Mesenchymal stem cell (in vitro differentiated cells and primary cell): Measurements from ENCODE around the gene PARD3.

Experiments used
- DNase-seq: peaks from one replicate; pipeline ENCODE4 v3.0.0-alpha.2; 2013
- H2AFZ ChIP-seq: one replicate; pipeline ENCODE4 v1.6.1; 2013; ENCODE audit warnings: low read depth, mild to moderate bottlenecking, control low read depth, inconsistent platforms, low read length, moderate library complexity
- H2AK5ac ChIP-seq: 2 replicates; pipeline ENCODE4 v1.6.1; 2013; ENCODE audit warnings: low read length, moderate library complexity, mild to moderate bottlenecking, inconsistent platforms; ENCODE audit not compliant: severe bottlenecking
- H2BK120ac ChIP-seq: one replicate; pipeline ENCODE4 v1.6.1; 2013; ENCODE audit warnings: low read depth, mild to moderate bottlenecking, inconsistent platforms, low read length, moderate library complexity
- H2BK12ac ChIP-seq, 2 experiments: one replicate each; pipeline ENCODE4 v1.6.1; 2013; ENCODE audit warnings: inconsistent platforms in 2 of 2, low read length in 2 of 2, mild to moderate bottlenecking in 2 of 2, moderate library complexity in 2 of 2, control low read depth in 1 of 2
- H2BK15ac ChIP-seq: one replicate; pipeline ENCODE4 v1.6.1; 2013; ENCODE audit warnings: mild to moderate bottlenecking, low read depth, inconsistent platforms; ENCODE audit not compliant: poor library complexity, severe bottlenecking
- H2BK5ac ChIP-seq: 2 replicates; pipeline ENCODE4 v1.6.1; 2013; ENCODE audit warnings: low read depth, mild to moderate bottlenecking, low read length, control low read depth, inconsistent platforms; ENCODE audit not compliant: poor library complexity, severe bottlenecking
- H3K14ac ChIP-seq, 2 experiments: one replicate each; pipeline ENCODE4 v1.6.1; 2013; ENCODE audit warnings: inconsistent platforms in 2 of 2, low read length in 2 of 2, control low read depth in 1 of 2, mild to moderate bottlenecking in 1 of 2, moderate library complexity in 1 of 2
- H3K18ac ChIP-seq, 2 experiments: one replicate each; pipeline ENCODE4 v1.6.1; 2013; ENCODE audit warnings: inconsistent platforms in 2 of 2, low read length in 2 of 2, control low read depth in 1 of 2, low read depth in 1 of 2, mild to moderate bottlenecking in 1 of 2
- H3K23ac ChIP-seq, 2 experiments: one replicate each; pipeline ENCODE4 v1.6.1; 2013; ENCODE audit warnings: inconsistent platforms in 2 of 2, low read length in 2 of 2, mild to moderate bottlenecking in 2 of 2, moderate library complexity in 2 of 2, control low read depth in 1 of 2
- H3K27ac ChIP-seq: 2 replicates; pipeline ENCODE4 v1.5.1; 2013; ENCODE audit warnings: mild to moderate bottlenecking, moderate library complexity, low read length, control low read depth, inconsistent platforms; ENCODE audit not compliant: poor library complexity, severe bottlenecking
- H3K27me3 ChIP-seq, 2 experiments: 2 replicates each; pipeline versions ENCODE4 v1.6.1 to v1.7.0; 2013; ENCODE audit warnings: low read length in 2 of 2, mild to moderate bottlenecking in 2 of 2, moderate library complexity in 2 of 2, control low read depth in 1 of 2, inconsistent platforms in 1 of 2; ENCODE audit not compliant: control insufficient read depth in 1 of 2, insufficient read depth in 1 of 2
- H3K36me3 ChIP-seq, 2 experiments: 2 replicates each; pipeline versions ENCODE4 v1.6.1 to v1.7.0; 2013; ENCODE audit warnings: low read length in 2 of 2, control low read depth in 1 of 2, inconsistent platforms in 1 of 2, low read depth in 1 of 2, mild to moderate bottlenecking in 1 of 2; ENCODE audit not compliant: insufficient read depth in 2 of 2, control insufficient read depth in 1 of 2
- H3K4ac ChIP-seq, 2 experiments: one replicate each; pipeline ENCODE4 v1.6.1; 2013; ENCODE audit warnings: inconsistent platforms in 2 of 2, low read length in 2 of 2, mild to moderate bottlenecking in 2 of 2, moderate library complexity in 2 of 2, control low read depth in 1 of 2, low read depth in 1 of 2
- H3K4me1 ChIP-seq: 2 replicates; pipeline ENCODE4 v1.6.1; 2013; ENCODE audit warnings: low read depth, low read length, control low read depth; ENCODE audit not compliant: control insufficient read depth, insufficient read depth
- H3K4me2 ChIP-seq: 2 replicates; pipeline ENCODE4 v1.6.1; 2013; ENCODE audit warnings: low read length, mild to moderate bottlenecking, inconsistent platforms; ENCODE audit not compliant: poor library complexity, severe bottlenecking
- H3K4me3 ChIP-seq, 2 experiments: 2 replicates each; pipeline versions ENCODE4 v1.5.1 to v1.7.0; 2013; ENCODE audit warnings: low read length in 2 of 2, mild to moderate bottlenecking in 2 of 2, control low read depth in 1 of 2, low read depth in 1 of 2; ENCODE audit not compliant: insufficient read depth in 1 of 2
- H3K79me1 ChIP-seq: replicated peaks from 2 replicates; pipeline ENCODE4 v1.6.1; 2013; ENCODE audit warnings: mild to moderate bottlenecking, control low read depth, low read length, inconsistent platforms; ENCODE audit not compliant: poor library complexity, severe bottlenecking
- H3K9ac ChIP-seq: 2 replicates; pipeline ENCODE4 v1.7.0; 2013; ENCODE audit warnings: mild to moderate bottlenecking, low read length, moderate library complexity
- H3K9me3 ChIP-seq: 2 replicates; pipeline ENCODE4 v1.7.0; 2013; ENCODE audit warnings: mild to moderate bottlenecking, low read length; ENCODE audit not compliant: control insufficient read depth
- H4K8ac ChIP-seq: one replicate; pipeline ENCODE4 v1.6.1; 2013; ENCODE audit warnings: inconsistent platforms, mild to moderate bottlenecking, low read length, moderate library complexity
- H4K91ac ChIP-seq: one replicate; pipeline ENCODE4 v1.6.1; 2013; ENCODE audit warnings: mild to moderate bottlenecking, low read length, inconsistent platforms
- WGBS: methylation state at CpG from one replicate; pipeline ENCODE4 v1.1.7; 2013; ENCODE audit warnings: mixed read lengths; 5-methylcytosine and 5-hydroxymethylcytosine counted together

PARD3 gene

DNA sequence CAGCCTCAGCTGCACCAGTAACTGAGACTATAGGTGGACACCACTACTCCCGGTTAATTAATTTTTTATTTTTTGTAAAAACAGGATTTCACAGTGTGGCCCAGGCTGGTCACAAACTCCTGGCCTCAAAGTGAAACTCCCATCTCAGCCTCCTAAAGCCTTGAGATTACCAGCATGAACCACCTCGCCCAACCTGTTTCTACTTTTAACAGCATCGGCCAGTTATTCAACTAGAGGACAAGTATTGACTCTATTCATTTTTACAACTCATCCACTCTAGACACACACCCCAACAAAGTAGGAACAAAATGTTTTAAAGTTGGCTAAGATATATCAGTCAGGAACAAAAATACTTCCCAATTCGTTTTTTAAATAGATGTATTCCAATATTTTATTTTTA lies 334.8 kb downstream of the PARD3 start:
- Histone ChIP-seq H3K36me3 (no peaks in the 10 kb centered on the region), H3K23ac (no peak overlapping the region), H3K14ac (no peak overlapping the region), H4K91ac (no peak overlapping the region), H2BK5ac (no peak overlapping the region), H2BK120ac (no peak overlapping the region), H3K18ac (no peak overlapping the region), H3K27ac (no peak overlapping the region), H3K9me3 (no peaks in the 10 kb centered on the region), H3K27me3 (no peaks in the 10 kb centered on the region), H3K9ac (no peak overlapping the region), H3K4me3 (no peak overlapping the region), H2BK15ac (no peak overlapping the region), H3K4me1 (peaks cover 2% of the 10 kb centered on the region), H3K79me1 (peaks cover 37% of the 10 kb centered on the region), H2AFZ (no peak overlapping the region), H4K8ac (peak overlapping the region; percentile 3), H2BK12ac (no peak overlapping the region), H2AK5ac (no peak overlapping the region), H3K4me2 (no peak overlapping the region), H3K4ac (no peak overlapping the region)
- WGBS, result 100% methylated on average over 2 of the region's 4 CpGs
- no peak for DNase-seq

- H3K23ac ChIP-seq, result no peak overlapping the region
Observed at GRCh38 chr10:34479520-34480179, 335.4 kb downstream of the PARD3 start.

DNA sequence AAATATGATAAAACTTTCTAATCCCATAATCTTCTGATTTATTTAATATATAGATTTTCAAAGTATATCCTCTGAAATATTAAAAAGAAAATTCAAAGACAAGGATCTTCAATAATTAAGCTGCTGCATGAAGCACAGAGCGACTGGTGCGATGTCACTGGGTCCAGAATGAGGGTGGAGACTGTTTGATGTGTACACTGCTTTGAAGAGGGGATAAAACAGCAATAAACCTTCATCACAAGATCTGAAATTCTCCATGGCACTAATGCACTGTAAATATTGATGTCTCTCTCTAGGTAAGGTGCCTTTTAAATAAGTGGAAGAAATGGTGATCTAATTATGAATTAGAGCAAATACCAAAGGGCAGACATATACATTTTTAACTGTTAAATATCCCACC lies 337.8 kb downstream of the PARD3 start:
- no peak overlapping the region for H3K23ac ChIP-seq
- H3K9me3 ChIP-seq, result no peaks in the 10 kb centered on the region
- no peaks in the 10 kb centered on the region for H3K27me3 ChIP-seq
- H2BK5ac ChIP-seq, result no peak overlapping the region
- H3K9ac ChIP-seq, result no peak overlapping the region
- 100% methylated on average over 2 of the region's 2 CpGs for WGBS
- no peak for DNase-seq
- H3K4me1 ChIP-seq, result peaks cover 2% of the 10 kb centered on the region
- no peak overlapping the region for H3K14ac ChIP-seq
- no peak overlapping the region for H3K4ac ChIP-seq
- no peak overlapping the region for H4K91ac ChIP-seq
- no peak overlapping the region for H3K18ac ChIP-seq
- no peak overlapping the region for H2BK15ac ChIP-seq
- H3K4me2 ChIP-seq, result no peak overlapping the region
- H3K79me1 ChIP-seq, result peaks cover 35% of the 10 kb centered on the region
- no peak overlapping the region for H2BK12ac ChIP-seq
- H3K27ac ChIP-seq, result no peak overlapping the region
- no peak overlapping the region for H2AFZ ChIP-seq
- no peak overlapping the region for H2BK120ac ChIP-seq
- no peak overlapping the region for H3K4me3 ChIP-seq
- H3K36me3 ChIP-seq, result no peaks in the 10 kb centered on the region
- no peak overlapping the region for H2AK5ac ChIP-seq
- H4K8ac ChIP-seq, result no peak overlapping the region

More at GRCh38 chr10:34479520-34480179, 335.4 kb downstream of the PARD3 start:
- H2AFZ ChIP-seq, result no peak overlapping the region
- no peak overlapping the region for H2BK15ac ChIP-seq
- peaks cover 2% of the 10 kb centered on the region for H3K4me1 ChIP-seq
- no peak for DNase-seq
- no peak overlapping the region for H2BK120ac ChIP-seq
- no peak overlapping the region for H3K14ac ChIP-seq
- no peak overlapping the region for H3K9ac ChIP-seq
- no peak overlapping the region for H2AK5ac ChIP-seq
- no peak overlapping the region for H2BK12ac ChIP-seq
- H3K4me2 ChIP-seq, result no peak overlapping the region
- H3K36me3 ChIP-seq, result no peaks in the 10 kb centered on the region
- no peaks in the 10 kb centered on the region for H3K9me3 ChIP-seq
- H3K27ac ChIP-seq, result no peak overlapping the region
- no peak overlapping the region for H2BK5ac ChIP-seq
- no peak overlapping the region for H4K91ac ChIP-seq
- H3K4me3 ChIP-seq, result no peak overlapping the region
- 96% methylated on average over 7 of the region's 7 CpGs for WGBS
- no peaks in the 10 kb centered on the region for H3K27me3 ChIP-seq
- H3K79me1 ChIP-seq, result peaks cover 34% of the 10 kb centered on the region
- H3K4ac ChIP-seq, result no peak overlapping the region
- no peak overlapping the region for H3K18ac ChIP-seq
- H4K8ac ChIP-seq, result peak overlapping the region; percentile 3

- Histone ChIP-seq H2AK5ac (no peak overlapping the region), H2AFZ (no peak overlapping the region), H3K9me3 (no peaks in the 10 kb centered on the region), H3K18ac (no peak overlapping the region), H3K23ac (no peak overlapping the region), H2BK15ac (no peak overlapping the region), H3K27ac (no peak overlapping the region), H3K14ac (no peak overlapping the region), H4K91ac (no peak overlapping the region), H3K4me1 (peaks cover 2% of the 10 kb centered on the region), H3K79me1 (peaks cover 31% of the 10 kb centered on the region), H2BK5ac (no peak overlapping the region), H3K27me3 (no peaks in the 10 kb centered on the region), H4K8ac (no peak overlapping the region), H3K4me2 (no peak overlapping the region), H3K4me3 (no peak overlapping the region), H2BK12ac (no peak overlapping the region), H2BK120ac (no peak overlapping the region), H3K36me3 (no peaks in the 10 kb centered on the region), H3K9ac (no peak overlapping the region), H3K4ac (no peak overlapping the region)
- no peak for DNase-seq
- WGBS, result 96% methylated on average over 2 of the region's 3 CpGs
Observed at GRCh38 chr10:34476608-34477007, 338.5 kb downstream of the PARD3 start.
